IPS-18a (cell line): Measurements from ENCODE around the gene PREB.
"Not testable (repeated sequence)": the region's sequence is repeated elsewhere in the genome, so short reads cannot be mapped to it uniquely, and the experiment has no call there.

ENCODE experiments used
- H3K27ac ChIP-seq: one replicate; pipeline ENCODE4 v1.5.1; 2013; ENCODE audit warnings: low read length
- H3K27me3 ChIP-seq: one replicate; pipeline ENCODE4 v1.6.1; 2013; ENCODE audit warnings: mild to moderate bottlenecking, low read length; ENCODE audit not compliant: control insufficient read depth, insufficient read depth
- H3K36me3 ChIP-seq: one replicate; pipeline ENCODE4 v1.6.1; 2013; ENCODE audit warnings: low read depth, low read length; ENCODE audit not compliant: control insufficient read depth
- H3K4me1 ChIP-seq: one replicate; pipeline ENCODE4 v1.6.1; 2013; ENCODE audit warnings: low read depth, low read length; ENCODE audit not compliant: control insufficient read depth
- H3K4me3 ChIP-seq: one replicate; pipeline ENCODE4 v1.5.1; 2013; ENCODE audit warnings: low read length
- H3K9ac ChIP-seq: one replicate; pipeline ENCODE4 v1.6.1; 2013; ENCODE audit warnings: mild to moderate bottlenecking, low read length, moderate library complexity
- H3K9me3 ChIP-seq: one replicate; pipeline ENCODE4 v1.6.1; 2013; ENCODE audit warnings: low read depth, low read length; ENCODE audit not compliant: control insufficient read depth

PREB gene

GRCh38 chr2:27121906-27122305 is 12.5 kb downstream of the PREB start:
- Histone ChIP-seq H3K9me3 (no peaks in the 10 kb centered on the region), H3K27me3 (peaks cover 75% of the 10 kb centered on the region), H3K9ac (no peak overlapping the region), H3K4me1 (peaks cover 4% of the 10 kb centered on the region), H3K36me3 (no peaks in the 10 kb centered on the region), H3K4me3 (no peak overlapping the region), H3K27ac (no peak overlapping the region)

GRCh38 chr2:27119330-27119670 is 15.1 kb downstream of the PREB start:
- not testable (repeated sequence) for H3K9me3 ChIP-seq, H3K9ac ChIP-seq, H3K36me3 ChIP-seq, H3K4me1 ChIP-seq, H3K27ac ChIP-seq
- Histone ChIP-seq H3K27me3 (peaks cover 71% of the 10 kb centered on the region), H3K4me3 (peak overlapping the region; percentile 55)

- peaks cover 65% of the 10 kb centered on the region for H3K27me3 ChIP-seq
- H3K4me3 ChIP-seq, result peak within 1 kb of the TSS; percentile 55
- no peaks in the 10 kb centered on the region for H3K36me3 ChIP-seq
- H3K9me3 ChIP-seq, result no peaks in the 10 kb centered on the region
- peaks cover 4% of the 10 kb centered on the region for H3K4me1 ChIP-seq
- no peak within 1 kb of the TSS for H3K27ac ChIP-seq
- H3K9ac ChIP-seq, result no peak within 1 kb of the TSS
Measured at GRCh38 chr2:27118525-27119329, 15.7 kb downstream of the PREB start, which contains the start of gene CGREF1. Gene CGREF1 (minus strand): TSS chr2:27119128. CDS start chr2:27104366, 14,762 bp downstream.

DNA sequence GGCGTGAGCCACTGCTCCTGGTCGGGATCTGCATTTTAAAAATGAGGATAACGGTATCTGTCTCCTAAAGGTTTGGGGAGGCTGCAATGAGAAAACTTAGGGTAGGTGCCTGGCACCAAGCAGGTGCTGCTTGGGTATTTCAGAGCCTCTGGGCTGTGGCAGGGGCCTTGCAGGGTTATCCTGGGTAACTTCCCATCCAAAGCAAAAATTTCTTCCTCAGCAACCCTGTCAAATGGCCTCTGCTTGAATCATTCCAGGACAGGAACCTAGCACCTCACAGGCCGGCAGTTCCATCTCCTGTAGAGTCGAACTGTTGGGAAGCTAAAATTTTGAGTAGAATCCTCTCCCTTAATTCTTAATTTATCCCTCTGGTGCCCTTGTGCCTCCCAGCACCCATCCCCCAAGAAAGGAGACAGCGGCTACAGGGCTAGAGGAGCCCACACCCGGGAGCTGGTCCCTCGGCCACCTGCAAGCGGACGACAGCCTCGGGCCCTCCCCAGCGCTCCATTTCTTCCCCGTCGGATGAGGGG is 16.4 kb downstream of the PREB start:
- Histone ChIP-seq H3K9ac (no peak overlapping the region), H3K4me1 (peaks cover 4% of the 10 kb centered on the region), H3K36me3 (no peaks in the 10 kb centered on the region), H3K4me3 (peak overlapping the region; percentile 47), H3K9me3 (no peaks in the 10 kb centered on the region), H3K27ac (no peak overlapping the region), H3K27me3 (peaks cover 61% of the 10 kb centered on the region)

DNA sequence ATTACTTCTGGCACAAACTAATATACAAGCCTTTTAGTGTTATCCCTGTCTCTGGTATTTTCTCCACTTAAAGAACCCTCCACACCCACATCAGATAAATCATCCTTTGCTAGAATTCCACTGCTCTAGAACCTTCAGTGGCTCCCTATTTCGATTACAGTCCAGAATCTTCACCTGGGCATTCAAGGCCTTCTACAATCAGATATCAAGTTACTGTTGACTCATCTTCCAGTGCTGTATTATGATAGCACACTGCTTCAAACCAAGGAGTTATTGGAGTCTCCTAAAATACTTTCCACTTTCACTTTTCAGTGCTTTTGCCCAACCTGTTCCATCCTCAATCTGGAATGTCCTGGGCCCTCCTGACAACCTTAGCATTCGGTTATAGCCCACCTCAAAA is 18.9 kb downstream of the PREB start:
- Histone ChIP-seq H3K9ac (no peak overlapping the region), H3K4me1 (peaks cover 4% of the 10 kb centered on the region), H3K4me3 (no peak overlapping the region), H3K9me3 (no peaks in the 10 kb centered on the region), H3K27ac (no peak overlapping the region), H3K27me3 (peaks cover 36% of the 10 kb centered on the region), H3K36me3 (no peaks in the 10 kb centered on the region)

DNA sequence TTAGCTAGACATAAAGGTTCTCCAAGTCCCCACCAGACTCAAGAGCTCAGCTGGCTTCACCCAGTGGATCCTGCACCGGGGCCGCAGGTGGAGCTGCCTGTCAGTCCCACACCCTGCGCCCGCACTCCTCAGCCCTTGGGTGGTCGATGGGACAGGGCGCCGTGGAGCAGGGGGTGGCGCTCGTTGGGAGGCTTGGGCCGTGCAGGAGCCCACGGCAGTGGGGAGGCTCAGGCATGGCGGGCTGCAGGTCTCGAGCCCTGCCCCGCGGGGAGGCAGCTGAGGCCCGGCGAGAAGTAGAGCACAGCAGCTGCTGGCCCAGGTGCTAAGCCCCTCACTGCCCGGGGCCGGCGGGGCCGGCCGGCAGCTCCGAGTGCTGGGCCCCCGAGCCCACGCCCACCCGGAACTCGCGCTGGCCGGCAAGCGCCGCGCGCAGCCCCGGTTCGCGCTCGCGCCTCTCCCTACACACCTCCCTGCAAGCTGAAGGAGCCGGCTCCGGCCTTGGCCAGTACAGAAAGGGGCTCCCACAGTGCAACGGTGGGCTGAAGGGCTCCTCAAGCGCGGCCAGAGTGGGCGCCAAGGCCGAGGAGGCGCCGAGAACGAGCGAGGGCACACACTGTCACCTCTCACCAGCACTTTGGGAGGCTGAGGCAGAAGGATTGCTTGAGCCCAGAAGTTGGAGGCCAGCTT is 22.9 kb downstream of the PREB start:
- not testable (repeated sequence) for H3K36me3 ChIP-seq, H3K9ac ChIP-seq, H3K4me1 ChIP-seq, H3K27me3 ChIP-seq, H3K27ac ChIP-seq, H3K9me3 ChIP-seq, H3K4me3 ChIP-seq

- not testable (repeated sequence) for H3K27me3 ChIP-seq, H3K9ac ChIP-seq, H3K36me3 ChIP-seq, H3K9me3 ChIP-seq, H3K4me1 ChIP-seq, H3K4me3 ChIP-seq, H3K27ac ChIP-seq
Measured at GRCh38 chr2:27110603-27111352, 23.7 kb downstream of the PREB start.

DNA sequence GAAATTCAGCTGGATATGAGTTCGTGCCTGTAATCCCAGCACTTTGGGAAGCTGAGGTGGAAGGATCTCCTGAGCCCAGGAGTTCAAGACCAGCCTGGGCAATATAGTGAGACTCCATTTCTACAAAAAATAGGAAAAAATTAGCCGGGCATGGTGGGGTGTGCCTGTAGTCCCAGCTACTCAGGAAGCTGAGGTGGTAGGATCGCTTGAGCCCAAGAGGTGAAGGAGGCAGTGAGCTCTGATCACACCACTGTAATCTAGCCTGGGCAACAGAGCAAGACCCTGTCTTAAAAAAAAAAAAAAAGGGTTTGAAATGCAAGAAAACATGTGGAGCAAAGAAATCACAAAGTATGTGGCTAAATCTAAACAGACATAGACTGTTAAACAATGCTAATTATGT is 25.4 kb downstream of the PREB start:
- H3K9me3 ChIP-seq, result no peaks in the 10 kb centered on the region
- no peak overlapping the region for H3K27ac ChIP-seq
- H3K36me3 ChIP-seq, result no peaks in the 10 kb centered on the region
- H3K9ac ChIP-seq, result no peak overlapping the region
- no peak overlapping the region for H3K4me3 ChIP-seq
- H3K4me1 ChIP-seq, result no peaks in the 10 kb centered on the region
- no peaks in the 10 kb centered on the region for H3K27me3 ChIP-seq

DNA sequence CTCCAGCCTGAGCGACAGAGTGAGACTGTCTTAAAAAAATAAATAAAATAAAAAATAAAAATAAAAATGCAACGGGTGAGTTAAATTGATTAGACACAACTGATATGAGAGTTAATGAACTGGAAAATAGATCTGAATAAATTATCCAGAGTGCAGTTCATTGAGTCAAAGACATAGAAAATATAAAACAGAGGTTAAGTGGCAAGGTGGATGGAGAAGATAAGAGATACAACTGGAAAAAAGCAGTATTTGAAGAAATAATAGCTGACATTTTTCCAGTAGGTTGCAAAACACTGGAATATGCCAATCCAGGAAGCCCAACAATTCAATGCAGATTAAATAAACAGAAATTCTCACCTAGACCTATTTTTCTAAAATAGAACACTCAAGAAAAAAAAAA is 26.2 kb downstream of the PREB start:
- Histone ChIP-seq H3K27me3 (no peaks in the 10 kb centered on the region), H3K9me3 (no peaks in the 10 kb centered on the region), H3K4me3 (no peak overlapping the region), H3K27ac (no peak overlapping the region), H3K4me1 (no peaks in the 10 kb centered on the region), H3K9ac (no peak overlapping the region), H3K36me3 (no peaks in the 10 kb centered on the region)

DNA sequence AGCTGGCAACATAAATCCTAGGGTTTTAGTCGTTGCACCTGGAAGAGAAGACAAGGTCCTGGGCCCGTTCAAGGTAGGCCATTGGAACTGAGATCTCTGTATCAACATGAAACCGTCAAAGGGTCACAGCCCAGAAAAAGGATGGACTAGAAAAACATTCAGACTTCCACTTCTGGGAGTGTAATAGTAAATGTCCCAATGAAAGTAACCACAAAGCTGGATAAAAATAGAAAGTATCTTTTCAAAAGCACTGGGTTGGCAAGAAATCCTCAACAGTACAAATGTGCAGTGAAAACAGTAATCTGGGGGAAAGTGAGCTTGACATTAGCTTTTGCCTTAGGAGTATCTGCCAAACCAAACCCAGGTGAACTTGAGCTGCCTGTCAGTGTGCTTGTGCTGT is 28.5 kb downstream of the PREB start:
- no peak overlapping the region for H3K4me3 ChIP-seq
- no peak overlapping the region for H3K27ac ChIP-seq
- H3K9ac ChIP-seq, result no peak overlapping the region
- H3K36me3 ChIP-seq, result no peaks in the 10 kb centered on the region
- no peaks in the 10 kb centered on the region for H3K9me3 ChIP-seq
- H3K4me1 ChIP-seq, result no peaks in the 10 kb centered on the region
- no peaks in the 10 kb centered on the region for H3K27me3 ChIP-seq

DNA sequence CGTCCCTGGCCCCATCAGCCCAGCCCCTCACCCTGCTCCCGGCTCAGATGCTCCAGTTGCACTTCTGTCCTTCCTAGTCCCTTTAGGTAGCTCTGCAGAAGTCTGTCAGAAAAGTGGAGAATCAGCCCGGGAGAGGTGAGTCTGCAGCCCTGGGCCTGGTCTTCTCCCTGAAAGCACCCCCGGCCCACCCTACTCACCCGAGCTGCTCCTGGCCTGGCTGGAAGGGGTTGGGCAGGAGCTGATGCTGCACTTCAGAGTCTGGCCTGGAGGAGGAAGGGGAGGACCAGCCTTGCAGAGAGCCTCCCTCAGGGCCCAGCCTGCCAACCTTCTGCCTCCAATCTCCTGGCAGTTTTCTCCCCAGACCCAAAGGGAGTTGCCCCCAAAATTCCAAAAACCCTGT is 32.1 kb downstream of the PREB start:
- no peaks in the 10 kb centered on the region for H3K27me3 ChIP-seq
- no peak overlapping the region for H3K27ac ChIP-seq
- no peaks in the 10 kb centered on the region for H3K9me3 ChIP-seq
- H3K9ac ChIP-seq, result no peak overlapping the region
- H3K4me3 ChIP-seq, result no peak overlapping the region
- H3K36me3 ChIP-seq, result no peaks in the 10 kb centered on the region
- no peaks in the 10 kb centered on the region for H3K4me1 ChIP-seq
